Nephron progenitor cell (in vitro differentiated cells): Measurements from ENCODE around the gene TFDP1.
"Not testable (repeated sequence)": the region's sequence is repeated elsewhere in the genome, so short reads cannot be mapped to it uniquely, and the experiment has no call there.

ENCODE experiments used
- DNase-seq: peaks from one replicate; pipeline ENCODE4 v3.0.0; 2021
- H3K27ac Mint-ChIP-seq: 2 replicates; pipeline ENCODE4 v1.8.0; 2021; ENCODE audit warnings: mild to moderate bottlenecking, moderate library complexity, mixed read lengths
- H3K27me3 Mint-ChIP-seq: 2 replicates; pipeline ENCODE4 v1.8.0; 2021; ENCODE audit warnings: mild to moderate bottlenecking, low read depth, mixed read lengths; ENCODE audit not compliant: poor library complexity
- H3K36me3 Mint-ChIP-seq: 2 replicates; pipeline ENCODE4 v1.8.0; 2021; ENCODE audit warnings: low read depth, mixed read lengths
- H3K4me1 Mint-ChIP-seq: 2 replicates; pipeline ENCODE4 v1.8.0; 2021; ENCODE audit warnings: mixed read lengths
- H3K4me3 Mint-ChIP-seq: 2 replicates; pipeline ENCODE4 v1.8.0; 2021; ENCODE audit warnings: mild to moderate bottlenecking, moderate library complexity, mixed read lengths
- H3K9me3 Mint-ChIP-seq: 2 replicates; pipeline ENCODE4 v1.8.0; 2021; ENCODE audit warnings: mild to moderate bottlenecking, moderate library complexity, mixed read lengths
- CTCF ChIP-seq: fragments of 200-600 bp; sonication (generic); IDR thresholded peaks from 2 replicates; pipeline ENCODE4 v1.5.0; 2021; ENCODE audit warnings: antibody characterized with exemption

Gene TFDP1

GRCh38 chr13:113621046-113621445 lies 36.5 kb downstream of the TFDP1 start:
- Mint-ChIP-seq H3K36me3 (peaks cover 76% of the 10 kb centered on the region), H3K27me3 (peaks cover 6% of the 10 kb centered on the region), H3K27ac (no peak overlapping the region), H3K4me1 (peaks cover 26% of the 10 kb centered on the region), H3K4me3 (no peak overlapping the region), H3K9me3 (peaks cover 29% of the 10 kb centered on the region)
- TF ChIP-seq CTCF = no peak
- DNase-seq = no peak

- Mint-ChIP-seq H3K9me3 (peaks cover 29% of the 10 kb centered on the region), H3K36me3 (peaks cover 77% of the 10 kb centered on the region), H3K4me1 (peaks cover 22% of the 10 kb centered on the region)
- not testable (repeated sequence) for H3K27me3 Mint-ChIP-seq, H3K27ac Mint-ChIP-seq, H3K4me3 Mint-ChIP-seq, DNase-seq
- TF ChIP-seq CTCF = peak; percentile 26
Measured at GRCh38 chr13:113621498-113621897, 36.9 kb downstream of the TFDP1 start.

GRCh38 chr13:113621986-113622550 lies 37.5 kb downstream of the TFDP1 start:
- not testable (repeated sequence) for H3K27me3 Mint-ChIP-seq, H3K27ac Mint-ChIP-seq, DNase-seq, H3K4me3 Mint-ChIP-seq
- H3K36me3 Mint-ChIP-seq = peaks cover 82% of the 10 kb centered on the region
- H3K9me3 Mint-ChIP-seq = peaks cover 29% of the 10 kb centered on the region
- H3K4me1 Mint-ChIP-seq = peaks cover 21% of the 10 kb centered on the region

GRCh38 chr13:113622791-113623490 lies 38.4 kb downstream of the TFDP1 start:
- no peak overlapping the region for H3K27ac Mint-ChIP-seq
- peaks cover 20% of the 10 kb centered on the region for H3K4me1 Mint-ChIP-seq
- no peak overlapping the region for H3K4me3 Mint-ChIP-seq
- H3K9me3 Mint-ChIP-seq = peaks cover 29% of the 10 kb centered on the region
- peaks cover 3% of the 10 kb centered on the region for H3K27me3 Mint-ChIP-seq
- H3K36me3 Mint-ChIP-seq = peaks cover 86% of the 10 kb centered on the region
- TF ChIP-seq CTCF = no peak
- no peak for DNase-seq

- peaks cover 29% of the 10 kb centered on the region for H3K9me3 Mint-ChIP-seq
- DNase-seq = no peak
- no peak for TF ChIP-seq CTCF
- peaks cover 16% of the 10 kb centered on the region for H3K4me1 Mint-ChIP-seq
- peaks cover 3% of the 10 kb centered on the region for H3K27me3 Mint-ChIP-seq
- H3K4me3 Mint-ChIP-seq = no peak overlapping the region
- no peak overlapping the region for H3K27ac Mint-ChIP-seq
- H3K36me3 Mint-ChIP-seq = peaks cover 84% of the 10 kb centered on the region
Measured at GRCh38 chr13:113623491-113624234, 39.1 kb downstream of the TFDP1 start.

- Mint-ChIP-seq H3K27me3 (peaks cover 3% of the 10 kb centered on the region), H3K36me3 (peaks cover 83% of the 10 kb centered on the region), H3K4me3 (no peak overlapping the region), H3K4me1 (peaks cover 15% of the 10 kb centered on the region), H3K9me3 (peaks cover 29% of the 10 kb centered on the region), H3K27ac (no peak overlapping the region)
- TF ChIP-seq CTCF = no peak
- no peak for DNase-seq
Measured at GRCh38 chr13:113624235-113624587, 39.7 kb downstream of the TFDP1 start.

- H3K4me3 Mint-ChIP-seq, H3K27me3 Mint-ChIP-seq, H3K27ac Mint-ChIP-seq, DNase-seq: not testable (repeated sequence)
- Mint-ChIP-seq H3K36me3 (peaks cover 88% of the 10 kb centered on the region), H3K4me1 (peaks cover 15% of the 10 kb centered on the region), H3K9me3 (peaks cover 29% of the 10 kb centered on the region)
Measured at GRCh38 chr13:113624640-113625304, 40.2 kb downstream of the TFDP1 start.
